HG03439 (cell line): ENCODE measurements around the gene ZNF526.
A peak's percentile ranks its signal among the peaks of the same experiment; 100 is the strongest.

Source experiments
- ATAC-seq: cut with Tn5 transposase; IDR thresholded peaks from one replicate; pipeline ENCODE4 v1.9.1; 2021; ENCODE audit warnings: mild to moderate bottlenecking, moderate library complexity; ENCODE audit not compliant: unreplicated experiment

ZNF526 gene

GRCh38 chr19:42196011-42197001 lies 23.8 kb upstream of the ZNF526 start:
- no peak for ATAC-seq

GRCh38 chr19:42197375-42197817 lies 22.7 kb upstream of the ZNF526 start:
- ATAC-seq: no peak

GRCh38 chr19:42198676-42199439 lies 21.3 kb upstream of the ZNF526 start:
- peak; percentile 14 for ATAC-seq

- peak; percentile 41 for ATAC-seq
These were observed 20.5 kb upstream of the ZNF526 start for GRCh38 chr19:42199440-42200115.

- ATAC-seq: no peak
These were observed 19.9 kb upstream of the ZNF526 start for GRCh38 chr19:42200116-42200715.

GRCh38 chr19:42201489-42202289 lies 18.4 kb upstream of the ZNF526 start:
- ATAC-seq: peak; percentile 40

GRCh38 chr19:42202290-42202880 lies 17.7 kb upstream of the ZNF526 start:
- no peak for ATAC-seq

GRCh38 chr19:42203700-42204099 lies 16.4 kb upstream of the ZNF526 start:
- no peak for ATAC-seq

- no peak for ATAC-seq
These were observed 15.4 kb upstream of the ZNF526 start for GRCh38 chr19:42204664-42205063.

- no peak for ATAC-seq
These were observed 13.0 kb upstream of the ZNF526 start for GRCh38 chr19:42206871-42207755.

- ATAC-seq: no peak
These were observed 12.3 kb upstream of the ZNF526 start for GRCh38 chr19:42207767-42208271.

- ATAC-seq: no peak
These were observed 11.5 kb upstream of the ZNF526 start for GRCh38 chr19:42208612-42209011.

GRCh38 chr19:42212886-42213285 lies 7.2 kb upstream of the ZNF526 start:
- no peak for ATAC-seq

- no peak for ATAC-seq
These were observed 5.2 kb upstream of the ZNF526 start for GRCh38 chr19:42214810-42215485.

- peak; percentile 15 for ATAC-seq
These were observed 3.2 kb upstream of the ZNF526 start for GRCh38 chr19:42216653-42217519.

GRCh38 chr19:42217520-42218437 lies 2.3 kb upstream of the ZNF526 start, which contains the start of gene DEDD2:
TSS of gene DEDD2 (minus strand) at chr19:42217677. CDS start at chr19:42217007, 670 bp downstream.
- ATAC-seq: peak; percentile 76
